Measurements from ENCODE around the gene MADD. TPM values are rescaled to one million over a fixed set of nuclear protein-coding genes. Genes with fewer than 3 reads are reported as not detected.
"Not testable (repeated sequence)": the region's sequence is repeated elsewhere in the genome, so short reads cannot be mapped to it uniquely, and the experiment has no call there.

Gene MADD
- total RNA-seq, 1 experiment from 2014 or later = 24.8 TPM

DNA sequence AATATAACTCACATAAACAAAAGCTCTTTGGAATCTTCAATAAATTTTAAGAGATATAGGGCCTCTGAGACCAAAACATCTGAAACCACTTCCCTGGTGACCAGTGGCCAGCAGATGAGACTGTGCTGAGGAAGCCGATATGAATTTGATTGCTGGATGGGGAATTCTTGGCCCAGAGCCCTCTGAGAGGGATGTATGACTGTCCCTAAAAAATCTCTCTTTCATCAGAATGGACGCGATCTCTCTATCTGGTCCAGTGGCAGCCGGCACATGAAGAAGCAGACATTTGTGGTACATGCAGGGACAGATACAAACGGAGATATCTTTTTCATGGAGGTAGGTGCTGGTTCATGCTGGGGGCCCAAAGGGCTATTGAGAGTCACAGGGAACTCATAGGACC is 45.1 kb downstream of the MADD start:
- no peak overlapping the region for H3K27ac Mint-ChIP-seq (ENCODE audit: low read depth, unreplicated experiment)
- H3K9me3 Mint-ChIP-seq (ENCODE audit: unreplicated experiment) = no peaks in the 10 kb centered on the region
- no peak overlapping the region for H3K4me3 Mint-ChIP-seq (ENCODE audit: unreplicated experiment)
- intact Hi-C loops (cut with micrococcal nuclease) = no loop called here
- CTCF ChIA-PET = interaction anchor here (1.0 kb wide), 1 partner anchor 59 kb away, joined by 3 read pairs; no protein-coding TSS in a partner anchor
- H3K27me3 Mint-ChIP-seq (ENCODE audit: insufficient read depth, unreplicated experiment) = no peaks in the 10 kb centered on the region
- no peak for DNase-seq (ENCODE audit: unreplicated experiment)
- TF ChIP-seq, protein P1, sequence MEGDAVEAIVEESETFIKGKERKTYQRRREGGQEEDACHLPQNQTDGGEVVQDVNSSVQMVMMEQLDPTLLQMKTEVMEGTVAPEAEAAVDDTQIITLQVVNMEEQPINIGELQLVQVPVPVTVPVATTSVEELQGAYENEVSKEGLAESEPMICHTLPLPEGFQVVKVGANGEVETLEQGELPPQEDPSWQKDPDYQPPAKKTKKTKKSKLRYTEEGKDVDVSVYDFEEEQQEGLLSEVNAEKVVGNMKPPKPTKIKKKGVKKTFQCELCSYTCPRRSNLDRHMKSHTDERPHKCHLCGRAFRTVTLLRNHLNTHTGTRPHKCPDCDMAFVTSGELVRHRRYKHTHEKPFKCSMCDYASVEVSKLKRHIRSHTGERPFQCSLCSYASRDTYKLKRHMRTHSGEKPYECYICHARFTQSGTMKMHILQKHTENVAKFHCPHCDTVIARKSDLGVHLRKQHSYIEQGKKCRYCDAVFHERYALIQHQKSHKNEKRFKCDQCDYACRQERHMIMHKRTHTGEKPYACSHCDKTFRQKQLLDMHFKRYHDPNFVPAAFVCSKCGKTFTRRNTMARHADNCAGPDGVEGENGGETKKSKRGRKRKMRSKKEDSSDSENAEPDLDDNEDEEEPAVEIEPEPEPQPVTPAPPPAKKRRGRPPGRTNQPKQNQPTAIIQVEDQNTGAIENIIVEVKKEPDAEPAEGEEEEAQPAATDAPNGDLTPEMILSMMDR (IDR thresholded peaks at IDR 0.05; ENCODE audit: unreplicated experiment) = no peak
- H3K36me3 Mint-ChIP-seq (ENCODE audit: insufficient read depth, unreplicated experiment) = peaks cover 80% of the 10 kb centered on the region
- no TSS peak for BruUV-seq (replicated peaks)
- POLR2A ChIA-PET = no interaction called here
- no peaks in the 10 kb centered on the region for H3K4me1 Mint-ChIP-seq (ENCODE audit: insufficient read depth, unreplicated experiment)

GRCh38 chr11:47316501-47316900 is 46.6 kb downstream of the MADD start:
- DNase-seq (ENCODE audit: unreplicated experiment); H3K4me1 Mint-ChIP-seq (ENCODE audit: insufficient read depth, unreplicated experiment); intact Hi-C loops (cut with micrococcal nuclease); BruUV-seq (replicated peaks); CTCF ChIA-PET; H3K27me3 Mint-ChIP-seq (ENCODE audit: insufficient read depth, unreplicated experiment); H3K9me3 Mint-ChIP-seq (ENCODE audit: unreplicated experiment); POLR2A ChIA-PET; H3K4me3 Mint-ChIP-seq (ENCODE audit: unreplicated experiment); H3K27ac Mint-ChIP-seq (ENCODE audit: low read depth, unreplicated experiment): not testable (repeated sequence)
- H3K36me3 Mint-ChIP-seq (ENCODE audit: insufficient read depth, unreplicated experiment) = peaks cover 77% of the 10 kb centered on the region

- intact Hi-C loops (cut with micrococcal nuclease) = no loop called here
- Mint-ChIP-seq H3K27ac (ENCODE audit: low read depth, unreplicated experiment) (no peak overlapping the region), H3K36me3 (ENCODE audit: insufficient read depth, unreplicated experiment) (peaks cover 73% of the 10 kb centered on the region), H3K4me1 (ENCODE audit: insufficient read depth, unreplicated experiment) (no peaks in the 10 kb centered on the region), H3K9me3 (ENCODE audit: unreplicated experiment) (no peaks in the 10 kb centered on the region), H3K4me3 (ENCODE audit: unreplicated experiment) (no peak overlapping the region), H3K27me3 (ENCODE audit: insufficient read depth, unreplicated experiment) (no peaks in the 10 kb centered on the region)
- BruUV-seq (replicated peaks) = no TSS peak
- POLR2A ChIA-PET = no interaction called here
- CTCF ChIA-PET = no interaction called here
- TF ChIP-seq, protein P1 (IDR thresholded peaks at IDR 0.05; ENCODE audit: unreplicated experiment) = no peak
- no peak for DNase-seq (ENCODE audit: unreplicated experiment)
Observed at GRCh38 chr11:47317064-47317828, 47.3 kb downstream of the MADD start.

- Mint-ChIP-seq H3K36me3 (ENCODE audit: insufficient read depth, unreplicated experiment) (peaks cover 69% of the 10 kb centered on the region), H3K27ac (ENCODE audit: low read depth, unreplicated experiment) (no peak overlapping the region), H3K27me3 (ENCODE audit: insufficient read depth, unreplicated experiment) (no peaks in the 10 kb centered on the region), H3K9me3 (ENCODE audit: unreplicated experiment) (no peaks in the 10 kb centered on the region), H3K4me1 (ENCODE audit: insufficient read depth, unreplicated experiment) (no peaks in the 10 kb centered on the region), H3K4me3 (ENCODE audit: unreplicated experiment) (no peak overlapping the region)
- POLR2A ChIA-PET = no interaction called here
- CTCF ChIA-PET = no interaction called here
- no peak for DNase-seq (ENCODE audit: unreplicated experiment)
- intact Hi-C loops (cut with micrococcal nuclease) = no loop called here
- TF ChIP-seq, protein P1 (IDR thresholded peaks at IDR 0.05; ENCODE audit: unreplicated experiment) = no peak
- BruUV-seq (replicated peaks) = no TSS peak
Observed at GRCh38 chr11:47318166-47318565, 48.2 kb downstream of the MADD start.
